NCI-H345 (cell line): ENCODE data around the gene TSSC4.

ENCODE experiments used
- DNase-seq: peaks from one replicate; lab custom pipeline; 2025; lab: John Stamatoyannopoulos, UW

Gene TSSC4

DNA sequence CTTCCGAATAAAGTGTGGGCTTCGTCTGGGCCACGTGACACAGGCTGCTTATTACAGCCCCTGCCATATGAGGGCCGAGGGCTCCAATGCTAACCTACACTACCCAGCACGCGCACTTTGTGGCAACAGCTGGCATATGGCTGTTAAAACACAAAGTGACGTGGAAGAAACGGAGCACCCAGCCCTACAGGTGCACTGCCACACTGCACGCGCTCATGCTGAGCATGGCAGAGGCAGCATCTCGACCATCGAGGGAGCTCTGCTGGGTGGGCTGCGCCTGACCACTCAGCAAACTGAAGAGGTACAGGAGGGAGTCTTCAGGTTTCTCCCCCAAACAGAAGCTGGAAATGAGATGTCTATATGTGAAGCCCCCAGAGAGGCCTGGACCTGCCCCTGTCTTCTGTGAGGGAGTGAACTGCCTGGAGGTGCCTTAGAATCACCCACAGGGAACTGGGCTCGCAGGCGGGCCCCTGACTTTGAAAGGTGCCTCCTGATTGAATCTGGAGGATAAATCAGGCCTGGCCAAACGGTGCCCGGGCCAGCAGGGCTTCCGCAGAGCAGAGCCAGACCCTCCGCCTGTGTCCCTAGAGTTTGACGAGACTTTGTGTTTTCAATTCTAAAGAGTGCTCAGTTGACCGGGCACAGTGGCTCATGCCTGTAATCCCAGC is 18.3 kb downstream of the TSSC4 start:
- DNase-seq: no peak

DNA sequence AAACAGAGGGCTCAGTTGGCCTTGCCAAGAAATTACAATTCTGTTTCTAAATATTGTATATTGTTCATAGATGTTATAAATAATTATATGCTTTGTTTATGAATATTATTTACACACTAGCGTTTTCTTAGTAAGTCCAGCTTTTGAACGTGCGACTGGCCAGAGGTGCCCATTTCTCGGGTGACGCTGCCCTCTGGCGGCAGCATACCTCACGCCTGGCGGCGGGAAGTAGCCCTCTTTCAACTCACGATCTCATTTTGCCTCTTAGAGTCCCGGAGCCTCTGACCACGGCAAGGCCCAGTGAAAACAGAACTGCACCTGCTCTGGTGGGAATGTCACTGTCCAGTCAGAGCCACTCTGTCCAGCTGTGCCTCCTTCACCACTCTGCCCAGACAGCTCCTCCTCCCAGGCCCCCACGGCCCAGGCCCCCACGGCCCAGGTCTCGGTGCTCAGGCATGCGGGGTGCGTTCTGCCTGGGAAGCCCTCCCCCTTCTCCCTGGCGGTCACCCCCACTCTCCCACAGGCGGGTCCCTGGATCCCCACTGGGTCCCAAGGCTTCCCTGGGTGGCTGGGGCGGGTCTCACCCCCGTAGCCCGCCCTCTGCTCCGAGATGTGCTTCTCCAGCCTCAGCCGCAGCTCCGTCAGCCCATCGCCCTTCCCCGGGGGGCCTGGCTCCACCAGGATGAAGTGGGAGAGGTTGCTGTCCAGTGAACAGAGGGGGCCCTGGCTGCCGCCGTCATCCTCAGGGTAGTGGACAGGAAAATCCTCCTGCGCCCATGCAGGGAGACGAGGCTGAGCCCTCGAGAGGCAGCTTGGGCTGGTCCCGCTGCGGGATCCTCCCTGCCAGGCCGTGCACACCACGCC is 19.3 kb downstream of the TSSC4 start:
- DNase-seq: peak; percentile 71

GRCh38 chr11:2420502-2421225 is 20.1 kb downstream of the TSSC4 start:
- DNase-seq: peak; percentile 80

- no peak for DNase-seq
Observed at GRCh38 chr11:2421226-2421994, 20.9 kb downstream of the TSSC4 start.

- DNase-seq: no peak
Observed at GRCh38 chr11:2421996-2422395, 21.4 kb downstream of the TSSC4 start.

- DNase-seq: no peak
Observed at GRCh38 chr11:2422461-2423156, 22.1 kb downstream of the TSSC4 start.

DNA sequence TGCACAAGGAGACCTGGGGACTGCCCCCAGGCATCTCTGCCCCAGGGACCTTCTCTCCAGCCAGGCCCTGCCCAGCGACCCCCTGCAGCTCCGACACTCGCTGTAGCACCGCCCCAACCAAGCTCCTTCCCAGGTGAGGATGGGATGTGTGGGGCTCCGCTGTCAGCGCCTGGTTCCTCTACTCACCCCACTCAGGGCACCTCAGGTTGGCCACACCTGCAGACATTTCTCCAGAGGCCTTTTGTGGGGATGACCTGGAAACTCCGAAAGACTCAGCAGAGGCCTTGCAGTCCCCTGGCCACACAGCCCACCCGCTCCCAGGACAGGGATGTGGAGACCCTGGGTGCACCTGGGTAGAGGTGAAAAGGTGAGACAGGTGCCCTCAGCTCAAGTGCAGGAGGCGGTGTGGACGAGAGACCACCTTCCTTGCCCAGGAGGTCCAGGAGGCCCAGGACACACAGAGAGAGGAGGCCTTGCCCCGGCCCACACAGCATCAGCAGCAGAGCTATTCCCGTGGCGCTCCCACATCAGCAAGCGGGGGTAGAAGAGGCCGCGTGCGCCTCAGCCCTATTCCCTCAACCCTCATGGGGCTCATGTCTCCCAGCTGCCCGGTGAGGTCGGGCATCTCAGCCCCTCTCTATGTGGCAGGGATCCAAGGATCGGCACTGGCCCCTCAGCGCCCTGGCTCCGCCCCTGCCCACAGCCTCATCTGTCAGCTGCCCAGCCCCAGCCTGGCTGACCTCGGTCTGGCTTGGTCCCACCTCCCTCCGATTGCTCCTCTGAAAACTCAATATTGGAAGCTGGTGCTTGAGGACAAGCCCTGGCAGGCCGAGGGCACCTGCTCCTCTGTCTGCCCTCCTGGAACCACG is 22.8 kb downstream of the TSSC4 start:
- DNase-seq: no peak

DNA sequence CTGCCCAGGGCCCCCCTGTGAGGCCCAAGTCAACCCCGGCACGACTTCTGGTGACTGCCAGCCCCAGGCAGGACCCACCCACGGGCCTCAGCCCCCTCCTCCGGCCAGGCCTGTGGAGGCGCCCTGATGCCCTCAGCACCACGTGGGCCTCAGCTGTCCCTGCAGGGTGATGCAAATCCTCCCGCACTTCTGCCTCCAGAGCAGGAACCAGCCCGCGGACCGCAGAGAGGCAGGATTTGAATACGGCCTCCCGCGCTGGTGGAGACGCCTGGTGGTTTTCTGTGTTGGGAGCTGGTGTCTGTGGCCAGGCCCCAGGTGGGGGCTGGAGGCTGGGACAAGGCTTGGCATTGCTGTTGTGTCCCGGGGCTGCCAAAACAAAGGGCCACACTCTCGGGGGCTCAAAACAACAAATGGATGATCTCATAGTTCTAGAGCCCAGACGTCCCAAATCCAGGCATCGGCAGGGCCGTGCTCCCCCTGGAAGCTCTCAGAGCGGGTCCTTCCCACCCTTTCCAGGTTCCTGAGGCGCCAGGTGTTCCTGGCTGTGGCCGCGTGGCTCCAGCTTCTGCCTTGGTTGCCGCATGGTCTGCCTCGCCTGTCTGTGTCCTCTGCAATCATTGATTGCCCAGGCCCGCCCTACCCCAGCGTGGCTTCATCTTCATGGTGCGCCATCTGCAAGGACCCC is 24.4 kb downstream of the TSSC4 start:
- no peak for DNase-seq

GRCh38 chr11:2425506-2425905 is 25.0 kb downstream of the TSSC4 start:
- no peak for DNase-seq

- DNase-seq: no peak
Observed at GRCh38 chr11:2426221-2426620, 25.7 kb downstream of the TSSC4 start.

- no peak for DNase-seq
Observed at GRCh38 chr11:2426826-2427521, 26.4 kb downstream of the TSSC4 start.

DNA sequence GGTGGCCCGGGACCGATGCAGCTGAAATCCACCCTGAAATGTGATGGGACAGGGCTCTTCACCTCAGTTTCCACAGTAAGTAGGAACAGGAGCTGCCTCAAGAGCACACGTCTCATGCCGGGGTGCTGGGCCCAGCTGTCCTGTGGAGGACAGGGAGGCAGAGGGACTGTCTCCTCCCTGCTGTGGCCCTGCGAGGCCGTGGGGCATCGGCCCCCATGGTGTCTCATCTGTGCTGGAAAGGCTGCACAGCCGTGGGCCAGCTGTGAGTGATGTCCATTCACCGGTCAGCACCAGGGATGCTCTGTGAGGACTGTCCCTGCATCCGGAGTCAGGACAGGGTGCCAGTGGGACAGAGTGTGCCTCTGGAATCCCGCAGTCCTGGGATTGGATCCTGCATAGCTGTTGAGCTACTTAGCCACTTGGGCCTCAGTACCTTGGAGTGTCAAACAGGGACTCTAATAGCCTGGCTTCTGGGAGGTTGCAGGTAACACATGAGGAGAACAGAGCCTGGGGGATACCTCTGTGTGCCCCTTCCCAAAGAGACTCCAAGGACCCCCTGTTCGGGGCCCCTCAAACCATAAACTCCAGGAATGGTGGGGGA is 27.3 kb downstream of the TSSC4 start:
- DNase-seq: no peak

GRCh38 chr11:2428322-2428795 is 27.8 kb downstream of the TSSC4 start:
- DNase-seq: peak; percentile 46

DNA sequence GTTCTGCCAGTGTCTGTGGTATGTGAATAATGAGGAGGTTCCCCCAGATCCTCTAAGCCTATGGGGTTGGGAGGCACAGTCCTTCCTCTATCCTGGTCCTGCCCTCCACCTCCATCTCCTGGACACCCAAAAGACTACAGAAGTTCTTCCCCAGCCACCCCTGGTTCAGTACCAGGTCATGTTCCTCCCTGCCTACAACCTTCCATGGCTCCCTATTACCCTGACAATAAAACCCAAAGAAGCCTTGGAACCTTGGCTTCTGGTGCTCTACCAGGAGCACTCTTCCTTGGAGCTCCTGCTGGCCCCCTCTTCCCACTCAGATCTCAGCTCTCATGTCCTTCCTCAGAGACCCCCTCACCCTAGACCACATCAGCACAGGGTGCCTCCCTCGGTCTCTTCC is 30.8 kb downstream of the TSSC4 start:
- no peak for DNase-seq

DNA sequence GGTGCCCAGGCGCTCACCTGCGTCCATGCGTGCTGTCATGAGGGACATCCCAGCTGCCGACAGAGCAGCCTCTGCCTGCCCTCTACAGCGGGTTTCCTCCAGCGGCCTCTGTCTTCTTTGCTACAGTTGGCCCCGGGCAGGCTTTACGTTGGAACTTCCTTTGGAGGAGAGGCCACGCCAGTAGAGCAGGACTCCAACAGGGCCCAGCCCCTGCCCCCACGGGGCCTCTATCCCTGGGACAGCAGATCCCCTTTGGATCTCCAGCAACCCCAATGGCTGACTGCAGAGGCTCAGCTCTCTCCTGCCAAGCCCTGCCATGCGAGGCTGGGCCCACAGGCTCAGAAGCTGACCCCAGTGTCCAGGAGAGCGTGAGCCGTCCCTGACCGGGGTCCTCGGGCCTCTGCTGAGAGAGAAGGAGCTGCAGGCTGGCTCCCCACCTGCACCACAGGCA is 31.6 kb downstream of the TSSC4 start:
- no peak for DNase-seq

DNA sequence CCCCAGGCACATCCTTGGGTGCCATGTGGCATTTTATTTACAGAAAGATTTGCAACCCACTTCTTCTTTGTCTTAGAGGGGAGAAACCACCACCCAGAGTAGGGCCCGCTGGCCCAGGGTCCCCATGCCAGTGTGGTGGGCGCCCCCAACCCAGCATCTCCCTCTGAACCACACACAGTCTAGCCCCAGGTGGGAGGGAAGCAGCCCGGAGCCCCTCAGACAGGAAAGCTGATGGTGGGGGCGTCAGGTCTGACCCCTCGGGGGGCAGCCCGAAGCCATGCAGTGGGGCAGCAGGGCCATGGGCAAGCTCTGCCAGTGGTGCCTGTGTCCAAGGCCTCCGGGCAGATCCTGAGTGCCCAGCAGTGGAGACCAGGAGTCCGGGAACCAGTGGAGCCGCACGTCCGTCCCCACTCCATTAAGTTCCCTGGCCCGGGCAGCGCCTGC is 32.1 kb downstream of the TSSC4 start:
- DNase-seq: no peak

GRCh38 chr11:2433106-2433925 is 32.8 kb downstream of the TSSC4 start:
- no peak for DNase-seq

- DNase-seq: no peak
Observed at GRCh38 chr11:2434008-2434407, 33.5 kb downstream of the TSSC4 start.
